ENCODE results near the gene SLC6A12. TPM values are rescaled to one million over a fixed set of nuclear protein-coding genes. Genes with fewer than 3 reads are reported as not detected.

SLC6A12 gene
- total and polyA plus RNA-seq, 9 of the 15 experiments (the other 6 are each of a cell fraction or from before 2014, with no cell fraction given), result not detected

- CTCF ChIA-PET (ENCODE audit: low intra/inter-chr PET ratio), result no interaction called here
- no peak for TF ChIP-seq MTA2 (IDR thresholded peaks at IDR 0.05; ENCODE audit: low read depth)
- no peak for TF ChIP-seq ZBED1 (IDR thresholded peaks at IDR 0.05)
- no peak for TF ChIP-seq ZBTB26 (CRISPR knock-in tag; IDR thresholded peaks at IDR 0.05)
- TF ChIP-seq ARID3B (CRISPR knock-in tag; IDR thresholded peaks at IDR 0.05; ENCODE audit: borderline replicate concordance), result no peak
- no peak for TF ChIP-seq HNRNPUL1 (IDR thresholded peaks at IDR 0.05; ENCODE audit: low read length)
- no peak for TF ChIP-seq GATAD2A (IDR thresholded peaks at IDR 0.05)
- TF ChIP-seq TCF7L2 (IDR thresholded peaks at IDR 0.05; ENCODE audit: low read depth, low read length), result no peak
- TF ChIP-seq CEBPZ (IDR thresholded peaks at IDR 0.05; ENCODE audit: borderline replicate concordance, low read depth, low read length), result no peak
- no peak for TF ChIP-seq HEY1 (CRISPR knock-in tag; IDR thresholded peaks at IDR 0.05; ENCODE audit: borderline replicate concordance)
- no peak for TF ChIP-seq ZBTB1 (CRISPR knock-in tag; IDR thresholded peaks at IDR 0.05; ENCODE audit: borderline replicate concordance, low read depth)
- no peak for TF ChIP-seq TGIF2 (CRISPR knock-in tag; IDR thresholded peaks at IDR 0.05)
- no peak for TF ChIP-seq BRD9 (IDR thresholded peaks at IDR 0.05; ENCODE audit: low read depth, partially characterized antibody)
- no peak for TF ChIP-seq TCFL5 (CRISPR knock-in tag; conservative IDR thresholded peaks at IDR 0.05)
- TF ChIP-seq THRB (CRISPR knock-in tag; conservative IDR thresholded peaks at IDR 0.05), result no peak
- no peak for TF ChIP-seq ZNF24 (IDR thresholded peaks at IDR 0.05)
- no peak for TF ChIP-seq SMAD2 (IDR thresholded peaks at IDR 0.05; ENCODE audit: low read depth, low read length)
Observed at GRCh38 chr12:227286-227915, 13.4 kb upstream of the SLC6A12 start.

More at GRCh38 chr12:227286-227915, 13.4 kb upstream of the SLC6A12 start:
- intact Hi-C loops (cut with micrococcal nuclease) (no loop called here), in situ Hi-C loops (cut with MboI) (no loop called here)
- Histone ChIP-seq H3K4me3 (no peak overlapping the region), H3K4me1 (replicated peaks in 1 of 2; ENCODE audit: control insufficient read depth in 2 of 2, insufficient read depth in 2 of 2, low read length in 2 of 2) (no peaks in the 10 kb centered on the region), H3K27ac (ENCODE audit: extremely low read depth, low read depth, low read length) (no peak overlapping the region), H3K9me3 (replicated peaks; ENCODE audit: control insufficient read depth, insufficient read depth, low read depth, low read length) (no peaks in the 10 kb centered on the region), H3K79me2 (ENCODE audit: control insufficient read depth, insufficient read depth, low read length) (no peaks in the 10 kb centered on the region), H3K36me3 (ENCODE audit: control insufficient read depth, insufficient read depth, low read length) (no peaks in the 10 kb centered on the region), H2AFZ (ENCODE audit: low read depth, low read length) (no peak overlapping the region), H3K9me1 (ENCODE audit: control insufficient read depth, insufficient read depth, low read length) (no peaks in the 10 kb centered on the region), H3K27me3 (ENCODE audit: control insufficient read depth in 2 of 2, insufficient read depth in 2 of 2, low read length in 2 of 2) (peaks cover 11 to 79% of the 10 kb centered on the region in 2 experiments), H3K4me2 (ENCODE audit: insufficient read depth, low read length) (no peak overlapping the region), H3K9ac (ENCODE audit: insufficient read depth in 1 of 2, low read depth in 2 of 2, low read length in 2 of 2) (no peak overlapping the region), H4K20me1 (replicated peaks; ENCODE audit: control insufficient read depth, insufficient read depth, low read length) (no peaks in the 10 kb centered on the region)
- POLR2A ChIA-PET, result interaction anchor here (1.0 kb wide), 1 partner anchor 16 kb away, joined by 3 read pairs; no protein-coding TSS in a partner anchor
- DNase-seq (ENCODE audit: extremely low read depth in 1 of 4, low spot score in 3 of 4), result no peak
- 0% methylated on average over 6 of the region's 7 CpGs for WGBS (ENCODE audit: insufficient coverage, low coverage, missing lambda C conversion rate)
- BruUV-seq (replicated peaks), result no TSS peak
- no peak for FAIRE-seq
- ATAC-seq, result no peak
